OCI-LY1 (cell line): Measurements from ENCODE around the gene CHST4.

Experiments
- H2AFZ ChIP-seq: fragments of 200-600 bp; sonication (generic), shearing (Covaris generic); 2 replicates; pipeline ENCODE4 v1.6.0; 2014; ENCODE audit warnings: antibody characterized with exemption, mild to moderate bottlenecking, low read length
- H3F3A ChIP-seq: fragments of 200-600 bp; sonication (generic), shearing (Covaris generic); 2 replicates; pipeline ENCODE4 v1.6.0; 2014; ENCODE audit warnings: mild to moderate bottlenecking, antibody characterized with exemption, low read length, moderate library complexity; ENCODE audit not compliant: insufficient read depth
- H3K27ac ChIP-seq: fragments of 200-600 bp; sonication (generic); 2 replicates; pipeline ENCODE4 v1.5.1; 2014; ENCODE audit warnings: low read length, mixed run types, mild to moderate bottlenecking, low read depth; ENCODE audit not compliant: poor library complexity, severe bottlenecking
- H3K27me3 ChIP-seq: fragments of 200-600 bp; sonication (generic); 2 replicates; pipeline ENCODE4 v1.6.0; 2014; ENCODE audit warnings: antibody characterized with exemption, mild to moderate bottlenecking, low read length, moderate library complexity; ENCODE audit not compliant: insufficient read depth
- H3K36me3 ChIP-seq: fragments of 200-600 bp; sonication (generic); 2 replicates; pipeline ENCODE4 v1.6.1; 2014; ENCODE audit warnings: mild to moderate bottlenecking, antibody characterized with exemption, low read length, moderate library complexity, mixed read lengths; ENCODE audit not compliant: insufficient read depth
- H3K4me1 ChIP-seq: fragments of 200-600 bp; sonication (generic); 2 replicates; pipeline ENCODE4 v1.5.1; 2014; ENCODE audit warnings: mild to moderate bottlenecking, low read length, moderate library complexity; ENCODE audit not compliant: insufficient read depth, severe bottlenecking
- H3K4me2 ChIP-seq: fragments of 200-600 bp; sonication (generic), shearing (Covaris generic); 2 replicates; pipeline ENCODE4 v1.6.1; 2014; ENCODE audit warnings: low read length
- H3K4me3 ChIP-seq: fragments of 200-600 bp; sonication (generic); 2 replicates; pipeline ENCODE4 v1.5.1; 2014; ENCODE audit warnings: low read length, low read depth, mild to moderate bottlenecking, mixed read lengths; ENCODE audit not compliant: poor library complexity, severe bottlenecking
- H3K79me2 ChIP-seq: fragments of 200-600 bp; shearing (Covaris generic); 2 replicates; pipeline ENCODE4 v1.6.1; 2016; ENCODE audit warnings: mixed run types, low read length, mixed read lengths; ENCODE audit not compliant: insufficient read depth
- H3K9ac ChIP-seq: fragments of 200-600 bp; sonication (generic), shearing (Covaris generic); 2 replicates; pipeline ENCODE4 v1.6.1; 2014; ENCODE audit warnings: mild to moderate bottlenecking, low read length, mixed read lengths
- H3K9me2 ChIP-seq: fragments of 200-600 bp; sonication (generic), shearing (Covaris generic); 2 replicates; pipeline ENCODE4 v1.6.1; 2014; ENCODE audit warnings: low read depth, mild to moderate bottlenecking, low read length, mixed read lengths
- H3K9me3 ChIP-seq: fragments of 200-600 bp; shearing (Covaris generic); 2 replicates; pipeline ENCODE4 v1.6.1; 2014; ENCODE audit warnings: low read length, mixed read lengths
- H4K20me1 ChIP-seq: fragments of 200-600 bp; sonication (generic), shearing (Covaris generic); 2 replicates; pipeline ENCODE4 v1.6.0; 2016; ENCODE audit warnings: mild to moderate bottlenecking, low read length; ENCODE audit not compliant: insufficient read depth
- EZH2 ChIP-seq: fragments of 200-600 bp; sonication (generic), shearing (Covaris generic); IDR thresholded peaks from 2 replicates; pipeline ENCODE4 v1.8.0; 2017; ENCODE audit warnings: borderline replicate concordance, mixed run types, mild to moderate bottlenecking, antibody characterized with exemption, low read length, moderate library complexity, mixed read lengths
- TF ChIP-seq, protein P1 (sequence below): fragments of 200-600 bp; sonication (generic), shearing (Covaris generic); IDR thresholded peaks from 2 replicates; pipeline ENCODE4 v1.5.1; 2017; ENCODE audit warnings: mild to moderate bottlenecking, antibody characterized with exemption, low read length, moderate library complexity, mixed read lengths

CHST4 gene

DNA sequence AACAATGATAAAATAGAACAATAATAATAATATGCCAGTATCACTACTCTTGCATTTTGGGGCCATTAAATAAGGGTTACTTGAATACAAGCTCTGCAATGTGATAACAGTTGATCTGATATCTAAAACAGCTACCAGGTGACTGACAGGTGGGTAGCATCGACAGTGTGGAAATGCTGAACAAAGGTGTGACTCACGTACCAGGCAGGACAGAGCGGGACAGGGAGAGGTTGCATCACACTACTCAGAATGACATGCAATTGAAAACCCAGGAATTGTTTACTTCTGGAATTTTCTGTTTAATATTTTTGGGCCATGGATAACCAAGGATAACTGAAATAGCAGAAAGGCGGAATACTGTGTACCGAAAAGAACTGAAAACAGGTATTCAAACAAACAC is 21.3 kb upstream of the CHST4 start:
- no peak overlapping the region for H2AFZ ChIP-seq
- no peak overlapping the region for H3K4me3 ChIP-seq
- H3K79me2 ChIP-seq, result no peaks in the 10 kb centered on the region
- H3F3A ChIP-seq, result no peaks in the 10 kb centered on the region
- H3K9me2 ChIP-seq, result no peaks in the 10 kb centered on the region
- no peak overlapping the region for H3K27ac ChIP-seq
- H3K36me3 ChIP-seq, result no peaks in the 10 kb centered on the region
- no peaks in the 10 kb centered on the region for H3K9me3 ChIP-seq
- no peaks in the 10 kb centered on the region for H4K20me1 ChIP-seq
- peaks cover 6% of the 10 kb centered on the region; the same call in 1 of the 2 replicates for H3K27me3 ChIP-seq
- no peak overlapping the region for H3K9ac ChIP-seq
- H3K4me2 ChIP-seq, result no peak overlapping the region
- H3K4me1 ChIP-seq, result no peaks in the 10 kb centered on the region
- TF ChIP-seq, protein P1, sequence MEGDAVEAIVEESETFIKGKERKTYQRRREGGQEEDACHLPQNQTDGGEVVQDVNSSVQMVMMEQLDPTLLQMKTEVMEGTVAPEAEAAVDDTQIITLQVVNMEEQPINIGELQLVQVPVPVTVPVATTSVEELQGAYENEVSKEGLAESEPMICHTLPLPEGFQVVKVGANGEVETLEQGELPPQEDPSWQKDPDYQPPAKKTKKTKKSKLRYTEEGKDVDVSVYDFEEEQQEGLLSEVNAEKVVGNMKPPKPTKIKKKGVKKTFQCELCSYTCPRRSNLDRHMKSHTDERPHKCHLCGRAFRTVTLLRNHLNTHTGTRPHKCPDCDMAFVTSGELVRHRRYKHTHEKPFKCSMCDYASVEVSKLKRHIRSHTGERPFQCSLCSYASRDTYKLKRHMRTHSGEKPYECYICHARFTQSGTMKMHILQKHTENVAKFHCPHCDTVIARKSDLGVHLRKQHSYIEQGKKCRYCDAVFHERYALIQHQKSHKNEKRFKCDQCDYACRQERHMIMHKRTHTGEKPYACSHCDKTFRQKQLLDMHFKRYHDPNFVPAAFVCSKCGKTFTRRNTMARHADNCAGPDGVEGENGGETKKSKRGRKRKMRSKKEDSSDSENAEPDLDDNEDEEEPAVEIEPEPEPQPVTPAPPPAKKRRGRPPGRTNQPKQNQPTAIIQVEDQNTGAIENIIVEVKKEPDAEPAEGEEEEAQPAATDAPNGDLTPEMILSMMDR, result no peak
- TF ChIP-seq EZH2, result no peak

DNA sequence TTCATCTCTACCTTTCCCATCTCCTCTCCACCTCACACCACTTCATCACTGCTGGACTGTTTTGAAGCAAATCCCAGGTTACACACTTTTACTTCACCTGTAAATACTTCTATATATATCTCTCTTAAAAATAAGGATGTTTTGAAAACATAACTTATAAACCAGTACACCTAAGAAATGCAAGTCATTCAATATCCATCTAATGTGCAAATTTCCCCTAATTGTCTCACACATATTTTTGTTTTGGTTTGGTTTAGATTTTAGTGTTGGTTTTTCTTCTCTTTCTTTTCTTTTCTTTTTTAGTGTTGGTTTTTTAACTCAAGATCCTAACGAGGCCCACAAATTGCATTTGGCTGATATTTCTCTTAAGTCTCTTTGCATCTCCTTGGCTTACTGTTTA is 19.2 kb upstream of the CHST4 start:
- Histone ChIP-seq H4K20me1 (no peaks in the 10 kb centered on the region), H2AFZ (no peak overlapping the region), H3F3A (no peaks in the 10 kb centered on the region), H3K27me3 (peaks cover 6% of the 10 kb centered on the region; the same call in 1 of the 2 replicates), H3K36me3 (no peaks in the 10 kb centered on the region), H3K4me3 (no peak overlapping the region), H3K9me2 (no peaks in the 10 kb centered on the region), H3K79me2 (no peaks in the 10 kb centered on the region), H3K9me3 (no peaks in the 10 kb centered on the region), H3K9ac (no peak overlapping the region), H3K27ac (no peak overlapping the region), H3K4me1 (no peaks in the 10 kb centered on the region), H3K4me2 (no peak overlapping the region)
- no peak for TF ChIP-seq EZH2
- TF ChIP-seq, protein P1, result no peak

DNA sequence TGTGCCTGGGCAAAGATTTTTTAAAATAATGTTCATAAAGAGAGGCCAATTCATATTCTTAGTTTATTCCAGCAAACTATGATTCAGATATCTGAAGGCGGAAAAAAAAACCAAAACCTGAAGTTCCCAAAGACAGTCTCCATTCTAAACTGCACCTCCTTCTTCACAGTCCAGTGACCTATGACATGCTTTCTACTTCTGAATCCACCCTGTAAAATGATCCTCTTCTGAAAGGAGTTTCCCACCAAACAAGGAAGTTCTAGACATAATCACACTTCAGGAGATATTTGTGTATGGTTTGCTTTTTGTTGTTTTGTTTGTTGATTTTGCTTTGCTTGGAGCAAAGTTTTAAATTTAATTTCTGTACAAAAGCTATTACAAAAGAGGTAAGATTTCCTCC is 12.9 kb upstream of the CHST4 start:
- Histone ChIP-seq H3K36me3 (no peaks in the 10 kb centered on the region), H3K9ac (no peak overlapping the region), H3K9me2 (no peaks in the 10 kb centered on the region), H3K27me3 (no peaks in the 10 kb centered on the region), H3F3A (no peaks in the 10 kb centered on the region), H3K4me3 (no peak overlapping the region), H3K4me2 (no peak overlapping the region), H4K20me1 (no peaks in the 10 kb centered on the region), H3K27ac (no peak overlapping the region), H3K9me3 (no peaks in the 10 kb centered on the region), H2AFZ (no peak overlapping the region), H3K4me1 (no peaks in the 10 kb centered on the region), H3K79me2 (no peaks in the 10 kb centered on the region)
- no peak for TF ChIP-seq EZH2
- TF ChIP-seq, protein P1, result no peak
